Neural progenitor cell (in vitro differentiated cells): ENCODE measurements around the gene DDX47. TPM values are rescaled to one million over a fixed set of nuclear protein-coding genes. Genes with fewer than 3 reads are reported as not detected.
"Not testable (repeated sequence)": the region's sequence is repeated elsewhere in the genome, so short reads cannot be mapped to it uniquely, and the experiment has no call there.

ENCODE experiments used
- DNase-seq: peaks from one replicate; pipeline ENCODE4 v3.0.0-alpha.2; 2016; ENCODE audit warnings: low spot score
- H2AFZ ChIP-seq: fragments of 200-600 bp; sonication (generic); replicated peaks from 2 replicates; pipeline ENCODE4 v1.6.1; 2016; ENCODE audit warnings: antibody characterized with exemption
- H3F3A ChIP-seq: fragments of 200-600 bp; sonication (generic); 2 replicates; pipeline ENCODE4 v1.6.1; 2016; ENCODE audit warnings: antibody characterized with exemption, low read depth
- H3K27ac ChIP-seq: fragments of 200-600 bp; sonication (generic); 2 replicates; pipeline ENCODE4 v1.5.1; 2016; ENCODE audit warnings: mild to moderate bottlenecking
- H3K27me3 ChIP-seq: fragments of 200-600 bp; sonication (generic); 2 replicates; pipeline ENCODE4 v1.6.1; 2016; ENCODE audit warnings: mild to moderate bottlenecking, moderate library complexity
- H3K36me3 ChIP-seq: fragments of 200-600 bp; sonication (generic); 2 replicates; pipeline ENCODE4 v1.5.1; 2016
- H3K4me1 ChIP-seq: fragments of 200-600 bp; sonication (generic); 2 replicates; pipeline ENCODE4 v1.6.1; 2016; ENCODE audit warnings: mixed run types
- H3K4me2 ChIP-seq: fragments of 200-600 bp; sonication (generic); 2 replicates; pipeline ENCODE4 v1.6.1; 2016
- H3K4me3 ChIP-seq: fragments of 200-600 bp; sonication (generic); 2 replicates; pipeline ENCODE4 v1.5.1; 2016
- H3K79me2 ChIP-seq: fragments of 200-600 bp; sonication (generic); 2 replicates; pipeline ENCODE4 v1.6.1; 2016; ENCODE audit warnings: low read depth
- H3K9ac ChIP-seq: fragments of 200-600 bp; sonication (generic); 2 replicates; pipeline ENCODE4 v1.6.1; 2016
- H3K9me3 ChIP-seq: fragments of 200-600 bp; sonication (generic); 2 replicates; pipeline ENCODE4 v1.5.1; 2016; ENCODE audit warnings: low read depth
- H4K20me1 ChIP-seq: fragments of 200-600 bp; sonication (generic); 2 replicates; pipeline ENCODE4 v1.6.1; 2016; ENCODE audit warnings: low read depth
- H3K27ac Mint-ChIP-seq: 3 replicates; pipeline ENCODE4 v1.8.0; 2021; ENCODE audit warnings: mixed read lengths
- H3K27me3 Mint-ChIP-seq: 2 replicates; pipeline ENCODE4 v1.8.0; 2022; ENCODE audit warnings: low read depth, mild to moderate bottlenecking, inconsistent platforms, moderate library complexity, mixed read lengths; ENCODE audit not compliant: insufficient read depth
- H3K36me3 Mint-ChIP-seq: 3 replicates; pipeline ENCODE4 v1.8.0; 2021; ENCODE audit warnings: mixed read lengths
- H3K4me1 Mint-ChIP-seq: 3 replicates; pipeline ENCODE4 v1.8.0; 2021; ENCODE audit warnings: mixed read lengths
- H3K4me3 Mint-ChIP-seq: 3 replicates; pipeline ENCODE4 v1.8.0; 2021; ENCODE audit warnings: mild to moderate bottlenecking, moderate library complexity, mixed read lengths
- H3K9me3 Mint-ChIP-seq: 3 replicates; pipeline ENCODE4 v1.8.0; 2020; ENCODE audit warnings: mixed read lengths
- CTCF ChIP-seq: fragments of 200-600 bp; sonication (generic); IDR thresholded peaks from 2 replicates; pipeline ENCODE4 v1.5.1; 2017; ENCODE audit warnings: antibody characterized with exemption, mild to moderate bottlenecking
- EZH2 ChIP-seq: fragments of 200-600 bp; sonication (generic); IDR thresholded peaks from 2 replicates; pipeline ENCODE4 v1.6.1; 2017; ENCODE audit warnings: antibody characterized with exemption, mild to moderate bottlenecking, moderate library complexity
- EZH2phosphoT487 ChIP-seq: fragments of 200-600 bp; sonication (generic); IDR thresholded peaks from 2 replicates; pipeline ENCODE4 v1.6.1; 2017; ENCODE audit warnings: antibody characterized with exemption
- total RNA-seq: library from RNA; depleted of rRNA; stranded (reverse); fragments of >200 nt; gene quantifications from 2 replicates; pipeline ENCODE4 v1.2.3, GENCODE V29; 2015; ENCODE audit warnings: low replicate concordance

Gene DDX47
- total RNA-seq, 1 donor from 2014 or later, result 107 TPM

DNA sequence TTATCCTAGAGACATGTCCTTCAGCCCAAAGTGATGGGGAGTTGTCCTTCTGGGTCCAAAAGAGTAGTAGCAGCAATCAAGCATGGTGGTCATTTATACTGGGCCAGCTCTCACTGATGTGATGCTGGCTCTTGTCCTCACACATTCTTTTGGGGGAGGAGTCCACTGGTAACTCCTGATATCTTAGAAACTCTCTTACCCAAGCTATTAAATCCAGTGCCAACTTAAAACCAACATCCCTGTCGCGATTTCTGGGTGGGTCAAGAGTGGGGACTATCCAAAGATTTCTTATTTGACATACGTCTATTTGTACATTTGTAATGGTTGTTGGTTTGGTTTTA lies 24.6 kb downstream of the DDX47 start:
- H3K27me3 Mint-ChIP-seq, result peaks cover 3% of the 10 kb centered on the region
- peaks cover 3% of the 10 kb centered on the region for H3K4me1 Mint-ChIP-seq
- DNase-seq, result no peak
- no peak overlapping the region for H3K4me3 Mint-ChIP-seq
- no peaks in the 10 kb centered on the region for H3K27me3 ChIP-seq
- H3K4me3 ChIP-seq, result no peak overlapping the region
- no peak for TF ChIP-seq EZH2phosphoT487
- no peak for TF ChIP-seq EZH2
- TF ChIP-seq CTCF, result no peak
- no peak overlapping the region for H2AFZ ChIP-seq
- H3F3A ChIP-seq, result peaks cover 4% of the 10 kb centered on the region
- no peaks in the 10 kb centered on the region for H3K79me2 ChIP-seq
- no peak overlapping the region for H3K27ac ChIP-seq
- H3K9me3 ChIP-seq, result no peaks in the 10 kb centered on the region
- H3K4me2 ChIP-seq, result no peak overlapping the region
- no peak overlapping the region for H3K27ac Mint-ChIP-seq
- no peaks in the 10 kb centered on the region for H4K20me1 ChIP-seq
- H3K36me3 ChIP-seq, result no peaks in the 10 kb centered on the region
- H3K9me3 Mint-ChIP-seq, result no peaks in the 10 kb centered on the region
- H3K4me1 ChIP-seq, result no peaks in the 10 kb centered on the region
- no peak overlapping the region for H3K9ac ChIP-seq
- H3K36me3 Mint-ChIP-seq, result peaks cover 16% of the 10 kb centered on the region

GRCh38 chr12:12839003-12839395 lies 25.9 kb downstream of the DDX47 start:
- H3K36me3 ChIP-seq, result no peaks in the 10 kb centered on the region
- TF ChIP-seq EZH2, result no peak
- TF ChIP-seq EZH2phosphoT487, result no peak
- no peak for TF ChIP-seq CTCF
- no peak overlapping the region for H3K4me3 ChIP-seq

DNA sequence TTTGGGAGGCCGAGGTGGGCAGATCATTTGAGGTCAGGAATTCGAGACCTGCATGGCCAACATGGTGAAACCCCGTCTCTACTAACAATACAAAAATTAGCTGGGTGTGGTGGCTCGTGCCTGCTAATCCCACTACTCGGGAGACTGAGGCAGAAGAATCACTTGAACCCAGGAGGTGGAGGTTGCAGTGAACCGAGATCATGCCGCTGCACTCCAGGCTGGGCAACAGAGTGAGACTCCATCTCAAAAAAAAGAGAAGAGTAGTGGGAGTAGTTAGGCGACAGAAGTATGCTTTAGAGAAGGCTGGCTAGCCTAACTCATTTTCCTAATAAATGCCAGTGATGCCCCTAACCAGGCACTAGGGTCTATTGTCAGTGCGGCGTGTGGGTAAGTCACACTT lies 26.3 kb downstream of the DDX47 start:
- DNase-seq, H3K27me3 ChIP-seq, H2AFZ ChIP-seq, H3K36me3 ChIP-seq, H3K4me3 ChIP-seq, H3K79me2 ChIP-seq, H3K36me3 Mint-ChIP-seq, H3F3A ChIP-seq, H3K4me3 Mint-ChIP-seq, H3K9ac ChIP-seq, H3K4me1 Mint-ChIP-seq, H3K9me3 ChIP-seq, H3K9me3 Mint-ChIP-seq, H3K27me3 Mint-ChIP-seq, H3K27ac Mint-ChIP-seq, H4K20me1 ChIP-seq, H3K4me1 ChIP-seq, H3K27ac ChIP-seq, H3K4me2 ChIP-seq: not testable (repeated sequence)

More at GRCh38 chr12:12839003-12839395, 25.9 kb downstream of the DDX47 start:
- Mint-ChIP-seq H3K9me3 (no peaks in the 10 kb centered on the region), H3K27me3 (peaks cover 3% of the 10 kb centered on the region), H3K4me3 (no peak overlapping the region), H3K4me1 (peaks cover 3% of the 10 kb centered on the region), H3K27ac (no peak overlapping the region), H3K36me3 (peaks cover 6% of the 10 kb centered on the region)
- H3K4me1 ChIP-seq, result no peaks in the 10 kb centered on the region
- H4K20me1 ChIP-seq, result no peaks in the 10 kb centered on the region
- H3K9me3 ChIP-seq, result no peaks in the 10 kb centered on the region
- H3K27ac ChIP-seq, result no peak overlapping the region
- H3F3A ChIP-seq, result peaks cover 4% of the 10 kb centered on the region
- H2AFZ ChIP-seq, result no peak overlapping the region
- no peak overlapping the region for H3K9ac ChIP-seq
- no peak overlapping the region for H3K4me2 ChIP-seq
- no peaks in the 10 kb centered on the region for H3K27me3 ChIP-seq
- no peak for DNase-seq
- no peaks in the 10 kb centered on the region for H3K79me2 ChIP-seq

DNA sequence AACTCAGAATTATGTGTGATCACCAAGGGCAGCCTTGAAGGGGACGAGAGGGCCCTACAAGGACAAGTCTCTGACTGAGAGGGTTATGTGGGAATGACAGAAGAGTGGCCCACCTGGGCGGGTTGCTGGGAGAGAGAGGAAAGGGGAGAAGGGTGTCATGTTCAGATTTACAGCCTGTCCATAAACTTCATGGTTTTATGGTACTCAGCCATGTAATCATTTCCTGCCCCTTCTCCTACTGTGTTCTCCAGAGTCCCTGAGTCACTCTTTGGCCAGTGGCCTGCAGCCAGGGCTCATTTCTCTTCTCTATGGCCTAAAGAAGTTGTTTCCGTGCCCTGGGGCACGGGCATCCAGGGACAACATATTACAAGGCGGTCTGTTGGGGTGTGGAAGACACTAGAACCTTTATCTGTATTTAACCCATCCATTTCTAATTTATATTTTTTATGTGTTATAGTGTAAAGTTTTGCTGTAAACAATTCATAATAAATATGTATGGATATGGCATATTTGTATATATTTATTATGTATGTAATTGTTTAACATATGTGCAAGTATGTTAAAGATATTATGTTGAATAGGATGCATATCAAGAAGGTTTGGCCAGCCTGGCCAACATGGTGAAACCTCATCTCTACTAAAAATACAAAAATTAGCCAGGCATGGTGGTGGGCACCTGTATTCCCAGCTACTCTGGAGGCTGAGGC lies 26.9 kb downstream of the DDX47 start:
- Mint-ChIP-seq H3K36me3 (peaks cover 6% of the 10 kb centered on the region), H3K9me3 (no peaks in the 10 kb centered on the region), H3K27me3 (peaks cover 4% of the 10 kb centered on the region), H3K4me3 (no peak overlapping the region), H3K4me1 (peaks cover 3% of the 10 kb centered on the region), H3K27ac (no peak overlapping the region)
- DNase-seq, result no peak
- H3K4me3 ChIP-seq, result no peak overlapping the region
- no peaks in the 10 kb centered on the region for H3K79me2 ChIP-seq
- no peak overlapping the region for H3K9ac ChIP-seq
- no peak overlapping the region for H3K4me2 ChIP-seq
- no peaks in the 10 kb centered on the region for H3K36me3 ChIP-seq
- no peaks in the 10 kb centered on the region for H3K4me1 ChIP-seq
- H3K27ac ChIP-seq, result no peak overlapping the region
- no peak for TF ChIP-seq EZH2phosphoT487
- no peak for TF ChIP-seq CTCF
- no peak for TF ChIP-seq EZH2
- no peak overlapping the region for H2AFZ ChIP-seq
- H3F3A ChIP-seq, result peaks cover 4% of the 10 kb centered on the region
- H3K9me3 ChIP-seq, result no peaks in the 10 kb centered on the region
- H3K27me3 ChIP-seq, result no peaks in the 10 kb centered on the region
- no peaks in the 10 kb centered on the region for H4K20me1 ChIP-seq
